K562 (cell line): ENCODE data around the gene MEAK7. TPM values are rescaled to one million over a fixed set of nuclear protein-coding genes. Genes with fewer than 3 reads are reported as not detected.

Source experiments
- ATAC-seq: fragments of 200-7000 bp; cut with Tn5 transposase; 3 replicates; pipeline ENCODE4 v1.9.1; 2020; ENCODE audit warnings: moderate library complexity
- BruUV-seq: library from RNA; stranded (reverse); fragments of 400-500 nt; replicated peaks from 2 replicates; lab custom pipeline; 2021; lab: Mats Ljungman, UMichigan
- CTCF ChIA-PET: fragments of 300-600 bp; formaldehyde crosslinking; extraction: SDS; loops from one replicate; lab custom pipeline; 2021; ENCODE audit warnings: low intra/inter-chr PET ratio; lab: Yijun Ruan, JAX
- POLR2A ChIA-PET: fragments of 300-600, 350-650 bp; sonication (Branson Sonifier 250); formaldehyde crosslinking; extraction: SDS; loops from one replicate; lab custom pipeline; 2021; ENCODE audit warnings: antibody characterized with exemption, inconsistent platforms; lab: Yijun Ruan, JAX
- DNase-seq, 4 experiments: peaks; one replicate each; pipeline versions ENCODE4 v3.0.0 to v3.0.0-alpha.2; 2011 to 2018; ENCODE audit warnings: low spot score in 3 of 4, mixed read lengths in 3 of 4; ENCODE audit errors: extremely low read depth in 1 of 4
- FAIRE-seq: peaks from 2 replicates; lab custom pipeline; 2011; peaks lifted over from hg19 to GRCh38; lab: Jason Lieb, UNC
- H2AFZ ChIP-seq: 2 replicates; pipeline ENCODE4 v1.6.0; 2011; ENCODE audit warnings: low read depth, low read length, control low read depth, inconsistent platforms
- H3K27ac ChIP-seq: fragments of 200-600 bp; 3 replicates; pipeline ENCODE4 v1.8.0; 2011; ENCODE audit warnings: low read depth, mild to moderate bottlenecking, control low read depth, inconsistent platforms, low read length, moderate library complexity, mixed read lengths; ENCODE audit errors: extremely low read depth
- H3K27me3 ChIP-seq, 2 experiments: fragments of 300-600 bp in 1 of 2; 2 replicates in 1 of 2; 3 replicates in 1 of 2; pipeline versions ENCODE4 v1.6.0 to v1.8.0; 2011; ENCODE audit warnings: inconsistent platforms in 2 of 2, low read length in 2 of 2, mild to moderate bottlenecking in 1 of 2, mixed read lengths in 1 of 2, moderate library complexity in 1 of 2; ENCODE audit not compliant: control insufficient read depth in 2 of 2, insufficient read depth in 2 of 2
- H3K36me3 ChIP-seq: fragments of 300-600 bp; 3 replicates; pipeline ENCODE4 v1.8.0; 2011; ENCODE audit warnings: mild to moderate bottlenecking, low read length, inconsistent platforms; ENCODE audit not compliant: control insufficient read depth, insufficient read depth
- H3K4me1 ChIP-seq, 2 experiments: fragments of 200-600 bp in 1 of 2; replicated peaks in 1 of 2; 2 replicates in 1 of 2; 3 replicates in 1 of 2; pipeline versions ENCODE4 v1.5.1 to v1.8.0; 2011; ENCODE audit warnings: inconsistent platforms in 2 of 2, low read length in 2 of 2, mild to moderate bottlenecking in 1 of 2, mixed read lengths in 1 of 2, moderate library complexity in 1 of 2; ENCODE audit not compliant: control insufficient read depth in 2 of 2, insufficient read depth in 2 of 2
- H3K4me2 ChIP-seq: 2 replicates; pipeline ENCODE4 v1.6.1; 2011; ENCODE audit warnings: low read length, control low read depth, inconsistent platforms, mixed read lengths; ENCODE audit not compliant: insufficient read depth
- H3K4me3 ChIP-seq: fragments of 200-600 bp; sonication (generic), shearing (Covaris generic); 2 replicates; pipeline ENCODE4 v1.5.1; 2016; ENCODE audit warnings: control low read depth, inconsistent platforms
- H3K79me2 ChIP-seq: fragments of 200-600 bp; 3 replicates; pipeline ENCODE4 v1.8.0; 2011; ENCODE audit warnings: low read length, inconsistent platforms; ENCODE audit not compliant: control insufficient read depth, insufficient read depth
- H3K9ac ChIP-seq, 2 experiments: 2 replicates each; pipeline versions ENCODE4 v1.6.0 to v1.6.1; 2011; ENCODE audit warnings: low read depth in 2 of 2, low read length in 2 of 2, control low read depth in 1 of 2, inconsistent platforms in 1 of 2, mild to moderate bottlenecking in 1 of 2, mixed read lengths in 1 of 2; ENCODE audit not compliant: insufficient read depth in 1 of 2
- H3K9me1 ChIP-seq: one replicate; pipeline ENCODE4 v1.6.0; 2011; ENCODE audit warnings: inconsistent platforms, mild to moderate bottlenecking, low read length, moderate library complexity; ENCODE audit not compliant: control insufficient read depth, insufficient read depth
- H3K9me3 ChIP-seq: replicated peaks from 2 replicates; pipeline ENCODE4 v1.5.1; 2011; ENCODE audit warnings: low read depth, low read length, inconsistent platforms; ENCODE audit not compliant: control insufficient read depth, insufficient read depth
- H4K20me1 ChIP-seq: replicated peaks from 2 replicates; pipeline ENCODE4 v1.6.1; 2011; ENCODE audit warnings: low read length, inconsistent platforms, mixed read lengths; ENCODE audit not compliant: control insufficient read depth, insufficient read depth
- ASH1L ChIP-seq: fragments of 450-650 bp; IDR thresholded peaks from 2 replicates; pipeline ENCODE4 v1.6.1; 2018; ENCODE audit warnings: borderline replicate concordance, mild to moderate bottlenecking, low read depth; ENCODE audit not compliant: partially characterized antibody
- ATF3 ChIP-seq, 2 experiments: fragments of 450-650 bp in 1 of 2; sonication (generic) in 1 of 2; formaldehyde crosslinking in 1 of 2; IDR thresholded peaks in 1 of 2; conservative IDR thresholded peaks in 1 of 2; 2 replicates each; pipeline versions ENCODE4 v1.6.1 to v1.8.1; 2016 to 2023; ENCODE audit warnings: mild to moderate bottlenecking in 2 of 2, moderate library complexity in 2 of 2, inconsistent platforms in 1 of 2, missing genetic modification reagents in 1 of 2
- CREB3 ChIP-seq: fragments of 450-650 bp; conservative IDR thresholded peaks from 2 replicates; pipeline ENCODE4 v1.6.1; 2016; ENCODE audit warnings: missing genetic modification characterization, low read depth, mild to moderate bottlenecking, missing compliant biosample characterization, moderate library complexity
- HOMEZ ChIP-seq: fragments of 250-450 bp; sonication (Bioruptor Pico); IDR thresholded peaks from 2 replicates; pipeline ENCODE4 v1.4.0; 2020; ENCODE audit warnings: mild to moderate bottlenecking, moderate library complexity
- NR2F6 ChIP-seq: fragments of 450-650 bp; formaldehyde crosslinking; IDR thresholded peaks from 2 replicates; pipeline ENCODE4 v1.4.0; 2020; ENCODE audit warnings: mild to moderate bottlenecking
- PHB2 ChIP-seq: fragments of 450-650 bp; IDR thresholded peaks from 2 replicates; pipeline ENCODE4 v1.6.1; 2017; ENCODE audit warnings: low read depth
- PREB ChIP-seq: sonication (generic); formaldehyde crosslinking; IDR thresholded peaks from 2 replicates; pipeline ENCODE4 v1.8.1; 2023; ENCODE audit warnings: mild to moderate bottlenecking, missing genetic modification reagents
- TEAD2 ChIP-seq: fragments of 450-650 bp; IDR thresholded peaks from 2 replicates; pipeline ENCODE4 v1.6.1; 2016; ENCODE audit warnings: missing genetic modification characterization, control low read depth, missing compliant biosample characterization
- ZBTB1 ChIP-seq: sonication (generic); formaldehyde crosslinking; IDR thresholded peaks from 2 replicates; pipeline ENCODE4 v1.8.1; 2023; ENCODE audit warnings: missing genetic modification reagents, low read depth, mild to moderate bottlenecking, borderline replicate concordance
- ZBTB7A ChIP-seq: IDR thresholded peaks from 2 replicates; pipeline ENCODE4 v1.6.1; 2011; ENCODE audit warnings: low read depth, mild to moderate bottlenecking, low read length, moderate library complexity, borderline replicate concordance; ENCODE audit not compliant: control insufficient read depth
- ZFX ChIP-seq: sonication (generic); formaldehyde crosslinking; IDR thresholded peaks from 2 replicates; pipeline ENCODE4 v1.8.0; 2022; ENCODE audit warnings: mild to moderate bottlenecking, missing genetic modification reagents, moderate library complexity
- ZNF324 ChIP-seq: fragments of 250-450 bp; sonication (Bioruptor Pico); IDR thresholded peaks from 2 replicates; pipeline ENCODE4 v1.4.0; 2020; ENCODE audit warnings: mild to moderate bottlenecking
- ZNF431 ChIP-seq: sonication (generic); formaldehyde crosslinking; IDR thresholded peaks from 2 replicates; pipeline ENCODE4 v1.8.0; 2022; ENCODE audit warnings: mild to moderate bottlenecking, missing genetic modification reagents
- WGBS: fragments of 100-300 bp; shearing (Covaris generic); methylation state at CpG from one replicate; pipeline ENCODE4 v1.1.6; 2016; ENCODE audit warnings: low coverage, mixed read lengths; ENCODE audit not compliant: insufficient coverage; ENCODE audit errors: missing lambda C conversion rate; 5-methylcytosine and 5-hydroxymethylcytosine counted together
- in situ Hi-C: fragments of 300-500 bp; cut with MboI; formaldehyde crosslinking; loops from 4 replicates; pipeline ENCODE4 v1.15.0; 2018; ENCODE audit warnings: inconsistent platforms, mixed read lengths
- intact Hi-C: fragments of 100-400 bp; cut with micrococcal nuclease; formaldehyde crosslinking; loops from 2 replicates; pipeline ENCODE4 v1.14.2; 2022
- polyA plus RNA-seq, 8 experiments: library from polyadenylated mRNA; depleted of rRNA in 4 of 8; stranded (reverse) in 5 of 8; unstranded in 3 of 8; fragments of >200 nt; fragmentation: Nextera tagmentation in 2 of 8; fragmentation: Illumina TruSeq in 1 of 8; extraction: Ambion mirVana in 2 of 8; extraction: Trizol in 1 of 8; gene quantifications; 2 replicates each; pipeline versions ENCODE4 v1.2.1 to v1.2.3, GENCODE V29; 2011 to 2014; ENCODE audit warnings: inconsistent platforms in 1 of 8, missing spikeins in 1 of 8
- total RNA-seq, 7 experiments: library from RNA; depleted of rRNA in 6 of 7; stranded (reverse); fragments of >200 nt in 6 of 7; fragmentation: Illumina TruSeq in 2 of 7; extraction: Trizol in 2 of 7; gene quantifications; 2 replicates each; pipeline versions ENCODE4 v1.2.1 to v1.2.3, GENCODE V29; 2011 to 2021; ENCODE audit warnings: low replicate concordance in 1 of 7

The MEAK7 gene
- total and polyA plus RNA-seq, 9 of the 15 experiments (the other 6 are each of a cell fraction or from before 2014, with no cell fraction given) = 1.4 to 14.5 (median 6.3) TPM

- no peak for TF ChIP-seq HOMEZ
- TF ChIP-seq PREB (CRISPR knock-in tag) = no peak
- no peak for TF ChIP-seq ZNF431 (CRISPR knock-in tag)
Observed at GRCh38 chr16:84548508-84548907, 44.0 kb upstream of the MEAK7 start (continued).

- no TSS peak for BruUV-seq
- H3K9me3 ChIP-seq = no peaks in the 10 kb centered on the region
Observed at GRCh38 chr16:84547546-84548061, 43.1 kb upstream of the MEAK7 start.

More at GRCh38 chr16:84547546-84548061, 43.1 kb upstream of the MEAK7 start:
- ATAC-seq = peak; percentile 39; the same call in 2 of the 3 replicates
- DNase-seq = no peak
- 43% methylated on average over 12 of the region's 12 CpGs for WGBS
- peak overlapping the region in 1 of 2 experiments; percentile 0; a peak in 1 of 4 replicates for H3K9ac ChIP-seq
- peak overlapping the region; percentile 53 for H2AFZ ChIP-seq
- H3K4me1 ChIP-seq = peaks cover 21 to 32% of the 10 kb centered on the region in 2 experiments
- H3K4me2 ChIP-seq = no peak overlapping the region
- no peaks in the 10 kb centered on the region for H3K9me1 ChIP-seq
- POLR2A ChIA-PET = interaction anchor here (0.5 to 1.1 kb wide), 4 partner anchors 8 to 28 kb away, joined by 3 to 4 read pairs (median 3); no protein-coding TSS in a partner anchor
- intact Hi-C loops = no loop called here
- CTCF ChIA-PET = no interaction called here
- no peaks in the 10 kb centered on the region for H3K79me2 ChIP-seq
- no peak overlapping the region for H3K4me3 ChIP-seq
- no peak for FAIRE-seq
- in situ Hi-C loops = no loop called here
- H4K20me1 ChIP-seq = no peaks in the 10 kb centered on the region
- 0 out of 3 replicates have a peak overlapping the region, but pooled peaks have one; percentile 12 for H3K27ac ChIP-seq
- no peaks in the 10 kb centered on the region for H3K36me3 ChIP-seq
- TF ChIP-seq ASH1L (no peak), NR2F6 (CRISPR knock-in tag) (no peak), HOMEZ (no peak), TEAD2 (tag) (no peak), ZNF324 (CRISPR knock-in tag) (no peak), ZBTB7A (peak; percentile 26; the same call in 1 of the 2 replicates), ATF3 (IDR thresholded peaks at IDR 0.05) (0 out of 2 replicates have a peak, but pooled peaks have one; percentile 26), ATF3 (CRISPR knock-in tag; conservative IDR thresholded peaks at IDR 0.05) (no peak), PHB2 (no peak), ZFX (CRISPR knock-in tag) (peak; percentile 39; the same call in 1 of the 2 replicates), ZBTB1 (no peak), CREB3 (tag) (no peak)
- peaks cover 2 to 7% of the 10 kb centered on the region in 2 experiments; a peak in 3 of 5 replicates for H3K27me3 ChIP-seq
